Measurements from ENCODE around the gene PLEKHG7.

- TF ChIP-seq EZH2phosphoT487 (conservative IDR thresholded peaks at IDR 0.05; ENCODE audit: low read length) (no peak), CTCF (IDR thresholded peaks at IDR 0.05; ENCODE audit: insufficient read depth, low read length, poor library complexity, severe bottlenecking) (no peak)
Measured at GRCh38 chr12:92722897-92723296, 20.1 kb downstream of the PLEKHG7 start.

Measured in SU-DHL-6 (cell line).